NCI-H1436 (cell line): ENCODE measurements around the gene ZNF862.
A peak's percentile ranks its signal among the peaks of the same experiment; 100 is the strongest.
"Not testable (repeated sequence)": the region's sequence is repeated elsewhere in the genome, so short reads cannot be mapped to it uniquely, and the experiment has no call there.

Experiments
- DNase-seq: peaks from one replicate; lab custom pipeline; 2025; lab: John Stamatoyannopoulos, UW

ZNF862 gene

GRCh38 chr7:149880638-149881311 is 42.6 kb downstream of the ZNF862 start:
- no peak for DNase-seq

- no peak for DNase-seq
Observed at GRCh38 chr7:149881328-149882247, 43.4 kb downstream of the ZNF862 start.

- no peak for DNase-seq
Observed at GRCh38 chr7:149882248-149883047, 44.3 kb downstream of the ZNF862 start.

GRCh38 chr7:149883048-149883438 is 44.9 kb downstream of the ZNF862 start:
- DNase-seq = no peak

GRCh38 chr7:149883452-149883861 is 45.3 kb downstream of the ZNF862 start:
- peak; percentile 22 for DNase-seq

- no peak for DNase-seq
Observed at GRCh38 chr7:149884016-149884415, 45.8 kb downstream of the ZNF862 start.

- DNase-seq = no peak
Observed at GRCh38 chr7:149884541-149884940, 46.4 kb downstream of the ZNF862 start.

GRCh38 chr7:149885191-149886017 is 47.2 kb downstream of the ZNF862 start:
- no peak for DNase-seq

GRCh38 chr7:149886018-149886415 is 47.8 kb downstream of the ZNF862 start:
- no peak for DNase-seq

- DNase-seq = no peak
Observed at GRCh38 chr7:149887311-149887710, 49.1 kb downstream of the ZNF862 start.

- not testable (repeated sequence) for DNase-seq
Observed at GRCh38 chr7:149890715-149891114, 52.5 kb downstream of the ZNF862 start.

- DNase-seq = not testable (repeated sequence)
Observed at GRCh38 chr7:149894957-149895356, 56.8 kb downstream of the ZNF862 start.

GRCh38 chr7:149907776-149908376 is 69.7 kb downstream of the ZNF862 start:
- not testable (repeated sequence) for DNase-seq

- not testable (repeated sequence) for DNase-seq
Observed at GRCh38 chr7:149910219-149910618, 72.0 kb downstream of the ZNF862 start.

- DNase-seq = not testable (repeated sequence)
Observed at GRCh38 chr7:149912126-149912525, 74.0 kb downstream of the ZNF862 start.
